ENCODE data around the gene WBP1L.

WBP1L gene

DNA sequence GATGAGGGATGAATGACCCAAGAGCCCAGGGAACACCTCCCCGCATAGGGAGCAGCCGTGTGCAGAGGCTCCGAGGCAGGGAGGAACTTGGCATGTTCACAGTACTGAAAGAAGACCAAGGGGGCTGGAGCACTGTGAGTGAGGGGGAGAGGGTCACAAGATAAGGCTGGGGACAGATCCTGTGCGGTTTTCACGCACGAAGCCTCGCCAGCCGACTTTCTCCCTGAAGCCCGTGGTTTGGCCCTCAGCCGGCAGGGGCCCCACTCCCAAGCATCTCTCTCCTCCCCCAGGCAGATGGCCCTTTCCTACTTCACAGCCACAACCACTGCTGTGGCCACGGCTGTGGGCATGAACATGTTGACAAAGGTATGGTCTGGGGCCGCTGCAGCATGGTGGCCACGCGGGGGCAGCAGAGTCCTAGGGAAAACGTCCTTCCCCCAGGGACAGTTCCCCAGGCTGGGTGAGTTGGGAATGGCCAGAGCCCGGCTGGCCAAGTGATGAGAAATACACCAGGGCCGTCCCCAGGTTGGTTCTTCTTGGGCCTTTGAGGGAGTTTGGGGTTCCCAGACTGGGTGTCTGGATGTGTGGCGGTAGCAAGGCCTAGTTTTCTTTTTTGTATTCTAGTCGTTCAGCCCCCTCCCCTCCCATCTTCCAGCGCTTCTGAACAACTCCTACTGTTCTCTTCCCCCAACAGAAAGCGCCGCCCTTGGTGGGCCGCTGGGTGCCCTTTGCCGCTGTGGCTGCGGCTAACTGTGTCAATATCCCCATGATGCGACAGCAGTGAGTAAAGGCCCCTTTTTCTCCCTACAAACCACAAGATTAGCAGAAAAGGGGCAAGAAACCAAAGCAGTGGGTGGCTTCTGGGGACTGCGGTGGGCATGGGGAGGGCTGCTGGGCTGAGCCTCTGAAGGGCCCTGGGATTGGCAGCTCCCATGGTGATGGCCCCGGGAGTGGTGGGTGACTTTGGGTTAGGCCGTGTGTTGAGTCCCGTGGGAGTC, 14.4 kb upstream of the WBP1L start:
- Mint-ChIP-seq H3K36me3 (ENCODE audit: low read depth) (peaks cover 59% of the 10 kb centered on the region), H3K9me3 (peaks cover 6% of the 10 kb centered on the region), H3K27ac (peak overlapping the region; percentile 81), H3K4me3 (no peak overlapping the region), H3K27me3 (ENCODE audit: low read depth, poor library complexity) (no peaks in the 10 kb centered on the region), H3K4me1 (peaks cover 24% of the 10 kb centered on the region)
- peak; percentile 91 for TF ChIP-seq CTCF (IDR thresholded peaks at IDR 0.05)
- DNase-seq: peak; percentile 93

DNA sequence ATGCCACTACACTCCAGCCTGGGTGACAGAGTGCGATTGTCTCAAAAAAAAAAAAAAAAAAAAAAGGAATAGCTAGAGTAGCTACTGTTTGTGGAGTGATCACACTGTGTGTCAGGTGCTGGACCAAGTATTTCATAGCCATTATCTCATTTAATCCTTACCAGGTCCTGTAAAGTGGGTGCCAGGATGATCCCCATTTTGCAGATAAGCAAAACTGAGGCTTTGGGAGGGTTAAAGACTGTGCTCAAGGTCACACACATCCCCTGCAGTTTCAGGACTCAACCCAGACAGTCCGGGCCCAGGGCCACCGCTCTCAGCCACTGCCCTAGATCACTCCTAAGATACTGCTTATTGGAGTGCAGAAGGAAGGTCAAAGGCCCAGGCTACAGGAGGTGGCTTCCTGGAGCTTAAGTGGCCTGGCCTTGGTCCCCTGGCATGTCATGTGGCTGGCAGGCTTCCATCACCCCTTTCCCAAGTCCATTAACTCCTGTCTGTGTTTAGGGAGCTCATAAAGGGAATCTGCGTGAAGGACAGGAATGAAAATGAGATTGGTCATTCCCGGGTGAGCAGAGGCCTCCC, 12.4 kb upstream of the WBP1L start:
- no peak overlapping the region for H3K4me3 Mint-ChIP-seq
- no peak for DNase-seq
- H3K27me3 Mint-ChIP-seq (ENCODE audit: low read depth, poor library complexity): no peaks in the 10 kb centered on the region
- H3K9me3 Mint-ChIP-seq: no peaks in the 10 kb centered on the region
- H3K36me3 Mint-ChIP-seq (ENCODE audit: low read depth): peaks cover 61% of the 10 kb centered on the region
- H3K27ac Mint-ChIP-seq: no peak overlapping the region
- TF ChIP-seq CTCF (IDR thresholded peaks at IDR 0.05): no peak
- peaks cover 29% of the 10 kb centered on the region for H3K4me1 Mint-ChIP-seq

- Mint-ChIP-seq H3K4me1 (peaks cover 26% of the 10 kb centered on the region), H3K27me3 (ENCODE audit: low read depth, poor library complexity) (no peaks in the 10 kb centered on the region), H3K27ac (peak overlapping the region; percentile 85), H3K36me3 (ENCODE audit: low read depth) (peaks cover 54% of the 10 kb centered on the region), H3K4me3 (no peak overlapping the region), H3K9me3 (no peaks in the 10 kb centered on the region)
- TF ChIP-seq CTCF (IDR thresholded peaks at IDR 0.05): no peak
- DNase-seq: no peak
Measured at GRCh38 chr10:102732661-102733060, 11.1 kb upstream of the WBP1L start.

- no peaks in the 10 kb centered on the region for H3K27me3 Mint-ChIP-seq (ENCODE audit: low read depth, poor library complexity)
- H3K36me3 Mint-ChIP-seq (ENCODE audit: low read depth): peaks cover 50% of the 10 kb centered on the region
- H3K4me3 Mint-ChIP-seq: no peak overlapping the region
- peaks cover 12% of the 10 kb centered on the region for H3K4me1 Mint-ChIP-seq
- H3K27ac Mint-ChIP-seq: peak overlapping the region; percentile 96
- no peak for TF ChIP-seq CTCF (IDR thresholded peaks at IDR 0.05)
- H3K9me3 Mint-ChIP-seq: no peaks in the 10 kb centered on the region
- DNase-seq: no peak
Measured at GRCh38 chr10:102735065-102735562, 8.6 kb upstream of the WBP1L start.

DNA sequence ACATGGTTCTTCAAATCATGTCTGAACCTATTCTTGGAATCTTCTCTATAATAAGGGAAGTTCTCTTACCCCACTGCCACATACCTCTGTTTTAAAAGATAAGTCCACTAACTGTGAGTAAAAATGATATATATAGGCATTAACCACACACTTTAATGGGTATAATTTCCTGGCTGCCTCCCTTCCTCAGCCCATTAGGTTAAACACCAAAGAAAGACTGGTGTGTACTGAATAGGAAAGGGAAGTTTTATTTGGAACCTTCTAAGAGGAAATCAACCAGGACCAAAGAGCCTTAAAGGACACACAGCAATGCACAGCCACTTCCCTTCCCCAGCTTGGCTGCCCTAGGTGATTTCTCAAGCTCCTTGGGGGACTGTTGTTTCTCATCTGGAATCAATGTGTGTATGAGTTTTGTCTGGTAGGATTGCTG, 5.0 kb upstream of the WBP1L start:
- H3K9me3 Mint-ChIP-seq: no peaks in the 10 kb centered on the region
- H3K4me3 Mint-ChIP-seq: no peak overlapping the region
- H3K36me3 Mint-ChIP-seq (ENCODE audit: low read depth): peaks cover 30% of the 10 kb centered on the region
- peak overlapping the region; percentile 36 for H3K27ac Mint-ChIP-seq
- peaks cover 22% of the 10 kb centered on the region for H3K4me1 Mint-ChIP-seq
- no peak for TF ChIP-seq CTCF (IDR thresholded peaks at IDR 0.05)
- DNase-seq: no peak
- no peaks in the 10 kb centered on the region for H3K27me3 Mint-ChIP-seq (ENCODE audit: low read depth, poor library complexity)

Measured in nephron progenitor cell (in vitro differentiated cells).